Large intestine (tissue), 3 donors: Measurements from ENCODE around the gene DHX34. TPM values are rescaled to one million over a fixed set of nuclear protein-coding genes. Genes with fewer than 3 reads are reported as not detected.

Experiments
- DNase-seq, 2 donors: peaks; one replicate each; pipeline versions ENCODE4 v3.0.0 to v3.0.0-alpha.2; 2013
- H3K27ac ChIP-seq: one replicate; pipeline ENCODE4 v1.5.1; 2013; ENCODE audit warnings: low read length
- H3K27me3 ChIP-seq: 2 replicates; pipeline ENCODE4 v1.6.1; 2013; ENCODE audit warnings: low read length; ENCODE audit not compliant: control insufficient read depth, insufficient read depth
- H3K36me3 ChIP-seq: 2 replicates; pipeline ENCODE4 v1.6.1; 2013; ENCODE audit warnings: low read length; ENCODE audit not compliant: control insufficient read depth, insufficient read depth
- H3K4me1 ChIP-seq: one replicate; pipeline ENCODE4 v1.6.1; 2013; ENCODE audit warnings: low read length; ENCODE audit not compliant: control insufficient read depth, insufficient read depth
- H3K4me3 ChIP-seq: one replicate; pipeline ENCODE4 v1.5.1; 2013; ENCODE audit warnings: low read length
- H3K9me3 ChIP-seq: one replicate; pipeline ENCODE4 v1.6.1; 2013; ENCODE audit warnings: mild to moderate bottlenecking, low read depth, low read length, moderate library complexity; ENCODE audit not compliant: control insufficient read depth
- WGBS: methylation state at CpG from one replicate; pipeline ENCODE4 v1.1.5; 2013; ENCODE audit warnings: low lambda C conversion rate; ENCODE audit not compliant: insufficient coverage; 5-methylcytosine and 5-hydroxymethylcytosine counted together
- polyA plus RNA-seq: library from polyadenylated mRNA; unstranded; fragments of 120-200 nt; gene quantifications from one replicate; pipeline ENCODE4 v1.2.1, GENCODE V29; 2013

The DHX34 gene
- polyA plus RNA-seq, 1 donor: 13.6 TPM

GRCh38 chr19:47429140-47429793 lies 80.2 kb downstream of the DHX34 start:
- DNase-seq: no peak
- Histone ChIP-seq H3K27me3 (peaks cover 67% of the 10 kb centered on the region), H3K27ac (no peak overlapping the region), H3K36me3 (no peaks in the 10 kb centered on the region), H3K4me1 (peaks cover 12% of the 10 kb centered on the region), H3K4me3 (no peak overlapping the region), H3K9me3 (no peaks in the 10 kb centered on the region)
- WGBS: no CpG with 5 or more reads among the region's 20 CpGs

GRCh38 chr19:47430041-47430802 lies 81.1 kb downstream of the DHX34 start:
- H3K4me1 ChIP-seq: peaks cover 12% of the 10 kb centered on the region
- H3K27ac ChIP-seq: no peak overlapping the region
- peak; percentile 76 to 82 for DNase-seq
- H3K9me3 ChIP-seq: no peaks in the 10 kb centered on the region
- WGBS: no CpG with 5 or more reads among the region's 69 CpGs
- H3K4me3 ChIP-seq: no peak overlapping the region
- peaks cover 62% of the 10 kb centered on the region for H3K27me3 ChIP-seq
- no peaks in the 10 kb centered on the region for H3K36me3 ChIP-seq

GRCh38 chr19:47432091-47432490 lies 83.0 kb downstream of the DHX34 start:
- Histone ChIP-seq H3K9me3 (no peaks in the 10 kb centered on the region), H3K36me3 (no peaks in the 10 kb centered on the region), H3K27ac (no peak overlapping the region), H3K4me3 (no peak overlapping the region), H3K27me3 (peaks cover 50% of the 10 kb centered on the region), H3K4me1 (peaks cover 12% of the 10 kb centered on the region)
- DNase-seq: no peak
- 60% methylated on average over 1 of the region's 18 CpGs for WGBS

Other genes starting within 250 kb of the DHX34 start
- gene ZC3H4, start 235.5 kb upstream of the DHX34 start, polyA plus RNA-seq: 27.4 TPM
- gene SAE1, start 218.5 kb upstream of the DHX34 start, polyA plus RNA-seq: 61.0 TPM
- gene BBC3, start 118.1 kb upstream of the DHX34 start, polyA plus RNA-seq: 2.1 TPM
- 23.2 TPM for gene CCDC9, start 92.8 kb upstream of the DHX34 start, polyA plus RNA-seq
- 9.2 TPM for gene INAFM1, start 74.4 kb upstream of the DHX34 start, polyA plus RNA-seq
- 2.0 TPM for gene C5AR1, start 39.5 kb upstream of the DHX34 start, polyA plus RNA-seq
- 0.25 TPM for gene C5AR2, start 17.1 kb upstream of the DHX34 start, polyA plus RNA-seq
- gene MEIS3, start 70.2 kb downstream of the DHX34 start, polyA plus RNA-seq: 19.7 TPM
- gene SLC8A2, start 122.6 kb downstream of the DHX34 start, polyA plus RNA-seq: 0.54 TPM
- 9.4 TPM for gene KPTN, start 134.9 kb downstream of the DHX34 start, polyA plus RNA-seq
- 87.9 TPM for gene NAPA, start 165.7 kb downstream of the DHX34 start, polyA plus RNA-seq
- 0.19 TPM for gene ZNF541, start 223.8 kb downstream of the DHX34 start, polyA plus RNA-seq